ENCODE measurements around the gene CELA2B.
"Not testable (repeated sequence)": the region's sequence is repeated elsewhere in the genome, so short reads cannot be mapped to it uniquely, and the experiment has no call there.

- TF ChIP-seq NFYB (IDR thresholded peaks at IDR 0.05; ENCODE audit: extremely low read depth, insufficient read length); ZFP36 (IDR thresholded peaks at IDR 0.05; ENCODE audit: low read depth, low read length, partially characterized antibody); ZNF224 (CRISPR knock-in tag; IDR thresholded peaks at IDR 0.05); SPI1 (IDR thresholded peaks at IDR 0.05; ENCODE audit: borderline replicate concordance, low read depth, low read length); CREM (IDR thresholded peaks at IDR 0.05; ENCODE audit: low read depth); NFATC3 (IDR thresholded peaks at IDR 0.05); GATA2 (CRISPR knock-in tag; IDR thresholded peaks at IDR 0.05); ZBTB33 (CRISPR knock-in tag; IDR thresholded peaks at IDR 0.05); ATF4 (CRISPR knock-in tag; IDR thresholded peaks at IDR 0.05); CTCF (IDR thresholded peaks at IDR 0.05 in 2 of 3, conservative IDR thresholded peaks at IDR 0.05 in 1 of 3; ENCODE audit: insufficient read depth in 2 of 3, low read depth in 1 of 3, low read length in 3 of 3); ZNF232 (CRISPR knock-in tag; IDR thresholded peaks at IDR 0.05): not testable (repeated sequence)
Observed at GRCh38 chr1:15482455-15482854, 6.6 kb downstream of the CELA2B start.
